GM19372 (cell line): ENCODE measurements around the gene SRRM4.

Experiments used
- ATAC-seq: cut with Tn5 transposase; IDR thresholded peaks from one replicate; pipeline ENCODE4 v1.9.1; 2021; ENCODE audit warnings: mild to moderate bottlenecking, low read depth, moderate library complexity; ENCODE audit not compliant: unreplicated experiment

SRRM4 gene

GRCh38 chr12:119183942-119184695 is 202.8 kb downstream of the SRRM4 start:
- no peak for ATAC-seq

- ATAC-seq, result no peak
These were observed 213.9 kb downstream of the SRRM4 start for GRCh38 chr12:119195256-119195655.

- ATAC-seq, result no peak
These were observed 217.1 kb downstream of the SRRM4 start for GRCh38 chr12:119198440-119198839.

GRCh38 chr12:119200601-119201000 is 219.3 kb downstream of the SRRM4 start:
- no peak for ATAC-seq

GRCh38 chr12:119201789-119202543 is 220.6 kb downstream of the SRRM4 start:
- ATAC-seq, result no peak

GRCh38 chr12:119202544-119202943 is 221.2 kb downstream of the SRRM4 start:
- ATAC-seq, result no peak

GRCh38 chr12:119204131-119204530 is 222.8 kb downstream of the SRRM4 start:
- ATAC-seq, result no peak

- ATAC-seq, result no peak
These were observed 223.4 kb downstream of the SRRM4 start for GRCh38 chr12:119204671-119205285.

GRCh38 chr12:119206348-119207062 is 225.2 kb downstream of the SRRM4 start:
- ATAC-seq, result no peak

GRCh38 chr12:119207063-119207560 is 225.8 kb downstream of the SRRM4 start:
- ATAC-seq, result no peak

GRCh38 chr12:119208626-119209061 is 227.3 kb downstream of the SRRM4 start:
- no peak for ATAC-seq

GRCh38 chr12:119211884-119212283 is 230.5 kb downstream of the SRRM4 start:
- no peak for ATAC-seq
